Spleen (tissue), 11 donors: ENCODE measurements around the gene GSPT1. TPM values are rescaled to one million over a fixed set of nuclear protein-coding genes. Genes with fewer than 3 reads are reported as not detected.
"Not testable (repeated sequence)": the region's sequence is repeated elsewhere in the genome, so short reads cannot be mapped to it uniquely, and the experiment has no call there.

ENCODE experiments used
- DNase-seq: peaks from one replicate; pipeline ENCODE4 v3.0.0-alpha.2; 2020
- H3K27ac ChIP-seq, 8 donors: fragments of 200-600 bp; sonication (generic) in 7 of 8; 1 replicate in 4 of 8; 2 replicates in 4 of 8; pipeline versions ENCODE4 v1.5.0 to v1.8.0; 2016 to 2021; ENCODE audit warnings: inconsistent platforms in 4 of 8, mild to moderate bottlenecking in 4 of 8, moderate library complexity in 1 of 8
- H3K27me3 ChIP-seq, 7 donors: fragments of 200-600 bp; sonication (generic) in 6 of 7; replicated peaks in 1 of 7; 1 replicate in 4 of 7; 2 replicates in 3 of 7; pipeline versions ENCODE4 v1.5.0 to v1.8.0; 2016 to 2021; ENCODE audit warnings: inconsistent platforms in 3 of 7, mild to moderate bottlenecking in 1 of 7
- H3K36me3 ChIP-seq, 6 donors: fragments of 200-600 bp; sonication (generic) in 5 of 6; 1 replicate in 4 of 6; 2 replicates in 2 of 6; pipeline versions ENCODE4 v1.5.0 to v1.8.0; 2016 to 2021; ENCODE audit warnings: inconsistent platforms in 2 of 6
- H3K4me1 ChIP-seq, 6 donors: fragments of 200-600 bp; sonication (generic) in 5 of 6; 1 replicate in 3 of 6; 2 replicates in 3 of 6; pipeline versions ENCODE4 v1.5.0 to v1.8.0; 2016 to 2021; ENCODE audit warnings: inconsistent platforms in 3 of 6
- H3K4me3 ChIP-seq, 8 donors: fragments of 200-600 bp; sonication (generic) in 7 of 8; 1 replicate in 4 of 8; 2 replicates in 4 of 8; pipeline versions ENCODE4 v1.5.0 to v1.8.0; 2016 to 2021; ENCODE audit warnings: inconsistent platforms in 4 of 8, mild to moderate bottlenecking in 4 of 8, moderate library complexity in 2 of 8
- H3K9me3 ChIP-seq, 8 donors: fragments of 200-600 bp; sonication (generic) in 7 of 8; 1 replicate in 4 of 8; 2 replicates in 4 of 8; pipeline versions ENCODE4 v1.5.0 to v1.8.0; 2016 to 2021; ENCODE audit warnings: inconsistent platforms in 4 of 8
- POLR2A ChIP-seq, 3 donors: fragments of 450-650 bp; IDR thresholded peaks; one replicate each; pipeline ENCODE4 v1.5.1; 2017; ENCODE audit warnings: antibody characterized with exemption in 3 of 3, mild to moderate bottlenecking in 1 of 3
- POLR2AphosphoS5 ChIP-seq, 3 donors: sonication (generic); formaldehyde crosslinking; IDR thresholded peaks; one replicate each; pipeline ENCODE4 v1.5.1; 2017; ENCODE audit warnings: antibody characterized with exemption in 3 of 3
- WGBS, 5 donors: extraction: QIAGEN DNeasy Blood & Tissue Kit in 3 of 5; methylation state at CpG; one replicate each; pipeline versions ENCODE4 v1.1.5 to v1.1.7; 2013 to 2018; 5-methylcytosine and 5-hydroxymethylcytosine counted together
- intact Hi-C: fragments of 100-400 bp; cut with DNase I; formaldehyde crosslinking; loops from one replicate; pipeline ENCODE4 v1.15.0; 2023; ENCODE audit warnings: low total_unique reads
- polyA plus RNA-seq, 3 donors: library from polyadenylated mRNA; stranded (reverse); fragments of 200-250 nt; gene quantifications; one replicate each; pipeline ENCODE4 v1.2.1, GENCODE V29; 2013
- total RNA-seq, 7 donors: library from RNA; depleted of rRNA in 3 of 7; stranded (reverse); fragments of >200 nt in 3 of 7; fragmentation: NEBNext Ultra II Directional in 4 of 7; extraction: Animal tissue kit (Norgen Biotek cat#: 25700) in 4 of 7; gene quantifications; one replicate each; pipeline versions ENCODE4 v1.1.0 to v1.2.1, GENCODE V29; 2016 to 2021
- TF ChIP-seq, protein P1 (sequence below), 11 experiments: fragments of 200-600 bp in 7 of 11; fragments of 450-650 bp in 4 of 11; sonication (generic) in 4 of 11; IDR thresholded peaks in 8 of 11; conservative IDR thresholded peaks in 3 of 11; 1 replicate in 7 of 11; 2 replicates in 4 of 11; pipeline versions ENCODE4 v1.4.0 to v1.8.0; 2016 to 2021; ENCODE audit warnings: antibody characterized with exemption in 11 of 11, inconsistent platforms in 4 of 11, mild to moderate bottlenecking in 1 of 11
- donor health status: healthy with polysubstance abuse.
- donor health status: DM: no; HTN: no; CAD: no; lungs with moderate emphysema.
- donor health status: DM: no; HTN: no; CAD: no.
- donor health status: Bipolar disorder and iron deficiency.
- donor health status: healthy.
- donor health status: DM: no; HTN: no; CAD: no.
- donor health status: DM: yes; HTN: yes; CAD: no.

GSPT1 gene
- total and polyA plus RNA-seq, 10 donors: 17.1 to 123 (median 62.3) TPM

DNA sequence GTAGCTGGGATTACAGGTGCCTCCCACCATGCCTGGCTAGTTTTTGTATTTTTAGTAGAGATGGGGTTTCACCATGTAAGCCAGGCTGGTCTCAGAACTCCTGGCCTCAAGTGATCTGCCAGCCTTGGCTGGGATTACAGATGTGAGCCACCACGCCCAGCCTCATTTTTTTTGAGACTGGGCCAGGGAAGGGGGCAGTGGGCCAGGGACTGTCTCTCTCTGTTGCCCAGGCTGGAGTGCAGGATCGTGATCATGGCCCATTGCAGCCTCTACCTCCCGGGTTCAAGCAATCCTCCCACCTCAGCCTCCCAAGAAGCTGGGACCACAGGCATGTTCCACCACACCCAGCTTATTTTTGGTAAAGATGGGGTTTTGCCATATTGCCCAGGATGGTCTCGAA is 80.4 kb downstream of the GSPT1 start:
- no peak for TF ChIP-seq POLR2A (IDR thresholded peaks at IDR 0.05)
- TF ChIP-seq POLR2AphosphoS5 (IDR thresholded peaks at IDR 0.05): no peak
- TF ChIP-seq, protein P1, sequence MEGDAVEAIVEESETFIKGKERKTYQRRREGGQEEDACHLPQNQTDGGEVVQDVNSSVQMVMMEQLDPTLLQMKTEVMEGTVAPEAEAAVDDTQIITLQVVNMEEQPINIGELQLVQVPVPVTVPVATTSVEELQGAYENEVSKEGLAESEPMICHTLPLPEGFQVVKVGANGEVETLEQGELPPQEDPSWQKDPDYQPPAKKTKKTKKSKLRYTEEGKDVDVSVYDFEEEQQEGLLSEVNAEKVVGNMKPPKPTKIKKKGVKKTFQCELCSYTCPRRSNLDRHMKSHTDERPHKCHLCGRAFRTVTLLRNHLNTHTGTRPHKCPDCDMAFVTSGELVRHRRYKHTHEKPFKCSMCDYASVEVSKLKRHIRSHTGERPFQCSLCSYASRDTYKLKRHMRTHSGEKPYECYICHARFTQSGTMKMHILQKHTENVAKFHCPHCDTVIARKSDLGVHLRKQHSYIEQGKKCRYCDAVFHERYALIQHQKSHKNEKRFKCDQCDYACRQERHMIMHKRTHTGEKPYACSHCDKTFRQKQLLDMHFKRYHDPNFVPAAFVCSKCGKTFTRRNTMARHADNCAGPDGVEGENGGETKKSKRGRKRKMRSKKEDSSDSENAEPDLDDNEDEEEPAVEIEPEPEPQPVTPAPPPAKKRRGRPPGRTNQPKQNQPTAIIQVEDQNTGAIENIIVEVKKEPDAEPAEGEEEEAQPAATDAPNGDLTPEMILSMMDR (IDR thresholded peaks at IDR 0.05 in 8 of 11, conservative IDR thresholded peaks at IDR 0.05 in 3 of 11): no peak
- intact Hi-C loops: no loop called here
- Histone ChIP-seq H3K9me3 (no peaks in the 10 kb centered on the region), H3K27ac (no peak overlapping the region), H3K4me1 (peaks cover 0 to 17% (median 0%) of the 10 kb centered on the region in 6 donors), H3K4me3 (no peak overlapping the region), H3K36me3 (peaks cover 7 to 52% (median 42%) of the 10 kb centered on the region in 6 donors), H3K27me3 (no peaks in the 10 kb centered on the region)
- peak; percentile 21 for DNase-seq
- WGBS, 5 donors: 84 to 100% (median 95%) methylated on average over 2 to 4 of the region's 4 CpGs

DNA sequence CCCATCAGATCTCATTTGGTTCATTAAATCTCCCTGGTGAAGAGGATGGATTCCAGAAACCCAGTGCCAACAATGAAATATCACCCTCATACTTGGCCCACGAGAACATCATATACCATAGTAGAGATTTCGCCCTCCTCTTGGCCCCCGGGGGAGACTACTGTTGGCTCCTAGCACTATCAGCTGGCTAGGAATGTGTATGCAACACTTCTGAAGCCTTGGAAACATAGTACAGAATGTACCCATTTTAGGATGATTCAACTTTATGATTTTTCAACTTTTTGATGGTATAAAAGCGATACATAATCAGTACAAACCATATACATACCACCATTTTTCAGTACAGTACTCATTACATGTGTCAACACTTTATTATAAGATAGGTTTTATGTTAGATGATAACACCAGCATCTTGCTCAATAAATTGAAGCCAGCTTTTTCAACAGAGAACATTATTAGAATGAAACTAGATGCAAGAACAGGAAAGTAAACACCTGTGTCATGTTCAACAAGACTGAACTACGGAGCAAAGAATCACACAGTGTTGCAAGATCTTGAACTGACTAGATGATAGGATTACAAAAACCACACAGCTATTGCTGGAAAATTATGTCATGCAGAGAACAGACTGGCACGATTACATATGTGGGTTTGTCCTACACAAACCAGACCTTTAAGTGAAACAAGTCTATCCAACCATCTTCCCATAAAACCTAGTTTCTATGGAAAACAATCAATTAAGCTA is 81.6 kb downstream of the GSPT1 start:
- WGBS, 5 donors: 72 to 86% (median 79%) methylated on average over 6 of the region's 6 CpGs
- TF ChIP-seq, protein P1 (IDR thresholded peaks at IDR 0.05 in 8 of 11, conservative IDR thresholded peaks at IDR 0.05 in 3 of 11): no peak
- TF ChIP-seq POLR2AphosphoS5 (IDR thresholded peaks at IDR 0.05) (no peak), POLR2A (IDR thresholded peaks at IDR 0.05) (no peak)

DNA sequence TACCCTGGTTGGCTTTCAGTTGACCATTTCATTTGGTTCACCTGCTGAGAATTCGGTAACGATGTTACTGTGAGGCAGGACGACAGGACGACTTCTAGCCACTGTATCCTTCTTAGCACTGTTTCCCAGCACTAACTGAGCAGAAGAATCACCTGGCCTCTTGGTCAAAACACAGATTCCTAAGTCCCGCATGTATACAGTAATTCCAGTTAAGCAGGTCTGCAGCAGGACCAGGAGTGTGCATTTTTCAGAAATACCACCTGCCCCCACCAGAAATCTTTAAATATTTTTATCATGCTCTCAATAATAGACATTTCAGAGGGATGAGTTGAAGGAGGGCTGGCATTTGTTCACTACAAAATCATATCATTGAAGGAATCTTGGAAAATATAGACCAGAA is 87.1 kb downstream of the GSPT1 start:
- no peaks in the 10 kb centered on the region for H3K27me3 ChIP-seq
- intact Hi-C loops: no loop called here
- H3K27ac ChIP-seq: no peak overlapping the region
- no peaks in the 10 kb centered on the region for H3K36me3 ChIP-seq
- WGBS, 5 donors: 85 to 93% (median 89%) methylated on average over 5 of the region's 5 CpGs
- TF ChIP-seq POLR2A (IDR thresholded peaks at IDR 0.05): no peak
- TF ChIP-seq, protein P1 (IDR thresholded peaks at IDR 0.05 in 8 of 11, conservative IDR thresholded peaks at IDR 0.05 in 3 of 11): no peak
- no peak for TF ChIP-seq POLR2AphosphoS5 (IDR thresholded peaks at IDR 0.05)
- H3K4me3 ChIP-seq: no peak overlapping the region
- H3K9me3 ChIP-seq: no peaks in the 10 kb centered on the region
- peaks cover 0 to 14% (median 5%) of the 10 kb centered on the region in 6 donors for H3K4me1 ChIP-seq
- DNase-seq: no peak

More for the DNA sequence above, 81.6 kb downstream of the GSPT1 start:
- H3K36me3 ChIP-seq: peaks cover 5 to 40% (median 30%) of the 10 kb centered on the region in 6 donors
- H3K4me3 ChIP-seq: no peak overlapping the region
- DNase-seq: no peak
- H3K27me3 ChIP-seq: no peaks in the 10 kb centered on the region
- intact Hi-C loops: no loop called here
- peaks cover 0 to 17% (median 0%) of the 10 kb centered on the region in 6 donors for H3K4me1 ChIP-seq
- H3K27ac ChIP-seq: peak overlapping the region in 2 of 8 donors; percentile 4 to 21
- H3K9me3 ChIP-seq: no peaks in the 10 kb centered on the region

DNA sequence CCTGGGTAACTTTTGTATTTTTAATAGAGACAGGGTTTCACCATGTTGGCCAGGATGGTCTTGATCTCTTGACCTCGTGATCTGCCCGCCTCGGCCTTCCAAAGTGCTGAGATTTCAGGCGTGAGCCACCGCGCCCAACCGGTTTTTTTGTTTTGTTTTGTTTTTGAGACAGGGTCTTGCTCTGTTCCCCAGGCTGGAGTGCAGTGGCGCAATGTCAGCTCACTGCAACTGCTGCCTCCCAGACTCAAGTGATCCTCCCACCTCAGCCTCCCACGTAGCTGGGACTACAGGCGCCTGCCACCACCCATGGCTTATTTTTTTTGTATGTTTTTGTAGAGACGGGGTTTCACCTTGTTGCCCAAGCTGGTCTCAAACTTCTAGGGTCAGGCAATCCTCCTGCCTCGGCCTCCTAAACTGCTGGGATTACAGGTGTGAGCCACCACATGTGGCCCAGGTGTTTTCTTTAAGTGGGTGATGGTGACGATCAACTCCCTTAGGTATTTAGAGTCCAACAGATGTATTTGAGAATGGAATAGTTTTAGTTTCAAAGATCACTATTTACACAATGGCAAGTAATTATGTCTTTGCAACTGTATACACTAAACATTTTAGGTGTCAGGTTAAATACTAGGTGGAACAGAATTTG is 90.1 kb downstream of the GSPT1 start:
- H3K9me3 ChIP-seq, intact Hi-C loops, H3K36me3 ChIP-seq, H3K27me3 ChIP-seq, H3K4me3 ChIP-seq, DNase-seq: not testable (repeated sequence)
- peaks cover 0 to 24% (median 5%) of the 10 kb centered on the region in 6 donors for H3K4me1 ChIP-seq
- 85 to 93% (median 89%) methylated on average over 13 of the region's 13 CpGs for WGBS, 5 donors
- H3K27ac ChIP-seq: peak overlapping the region in 3 of 8 donors; percentile 58 to 66 (median 64)
